BE2C (cell line): Measurements from ENCODE around the gene VIL1.

Experiments used
- DNase-seq: peaks from one replicate; pipeline ENCODE4 v3.0.0-alpha.2; 2020
- H3K27me3 ChIP-seq: fragments of 250-450 bp; sonication (Bioruptor Pico); 2 replicates; pipeline ENCODE4 v1.5.1; 2020; ENCODE audit warnings: mild to moderate bottlenecking
- H3K36me3 ChIP-seq: fragments of 250-450 bp; sonication (Bioruptor Pico); 2 replicates; pipeline ENCODE4 v1.5.1; 2020; ENCODE audit warnings: mild to moderate bottlenecking
- H3K4me1 ChIP-seq: fragments of 250-450 bp; sonication (Bioruptor Pico); 2 replicates; pipeline ENCODE4 v1.5.1; 2020
- H3K4me3 ChIP-seq: 2 replicates; pipeline ENCODE4 v1.5.1; 2011; ENCODE audit warnings: low read depth, low read length
- H3K9me3 ChIP-seq: fragments of 250-450 bp; sonication (Bioruptor Pico); 2 replicates; pipeline ENCODE4 v1.5.1; 2020
- TF ChIP-seq, protein P1 (sequence below): IDR thresholded peaks from 2 replicates; pipeline ENCODE4 v1.5.1; 2012; ENCODE audit warnings: mild to moderate bottlenecking, low read depth, low read length

VIL1 gene

DNA sequence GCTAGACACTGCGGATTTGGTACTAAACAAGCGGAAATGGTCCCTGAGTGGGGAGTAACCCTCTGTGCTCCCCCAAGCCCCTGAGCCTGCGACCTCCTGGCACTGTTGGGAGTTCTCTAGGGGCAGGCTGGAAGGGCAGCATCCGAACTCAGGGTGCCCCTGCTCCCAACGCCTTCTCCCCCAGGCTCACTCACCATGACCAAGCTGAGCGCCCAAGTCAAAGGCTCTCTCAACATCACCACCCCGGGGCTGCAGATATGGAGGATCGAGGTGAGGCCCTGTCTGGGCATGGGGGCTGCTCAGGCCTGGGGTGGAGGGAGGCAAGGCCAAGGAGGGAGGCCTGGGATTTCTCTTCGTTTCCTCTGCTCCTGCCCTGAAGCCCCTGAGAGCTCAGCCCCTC lies 4.7 kb downstream of the VIL1 start:
- Histone ChIP-seq H3K4me3 (no peak overlapping the region), H3K4me1 (no peaks in the 10 kb centered on the region), H3K9me3 (no peaks in the 10 kb centered on the region), H3K27me3 (no peaks in the 10 kb centered on the region), H3K36me3 (no peaks in the 10 kb centered on the region)
- no peak for DNase-seq
- TF ChIP-seq, protein P1, sequence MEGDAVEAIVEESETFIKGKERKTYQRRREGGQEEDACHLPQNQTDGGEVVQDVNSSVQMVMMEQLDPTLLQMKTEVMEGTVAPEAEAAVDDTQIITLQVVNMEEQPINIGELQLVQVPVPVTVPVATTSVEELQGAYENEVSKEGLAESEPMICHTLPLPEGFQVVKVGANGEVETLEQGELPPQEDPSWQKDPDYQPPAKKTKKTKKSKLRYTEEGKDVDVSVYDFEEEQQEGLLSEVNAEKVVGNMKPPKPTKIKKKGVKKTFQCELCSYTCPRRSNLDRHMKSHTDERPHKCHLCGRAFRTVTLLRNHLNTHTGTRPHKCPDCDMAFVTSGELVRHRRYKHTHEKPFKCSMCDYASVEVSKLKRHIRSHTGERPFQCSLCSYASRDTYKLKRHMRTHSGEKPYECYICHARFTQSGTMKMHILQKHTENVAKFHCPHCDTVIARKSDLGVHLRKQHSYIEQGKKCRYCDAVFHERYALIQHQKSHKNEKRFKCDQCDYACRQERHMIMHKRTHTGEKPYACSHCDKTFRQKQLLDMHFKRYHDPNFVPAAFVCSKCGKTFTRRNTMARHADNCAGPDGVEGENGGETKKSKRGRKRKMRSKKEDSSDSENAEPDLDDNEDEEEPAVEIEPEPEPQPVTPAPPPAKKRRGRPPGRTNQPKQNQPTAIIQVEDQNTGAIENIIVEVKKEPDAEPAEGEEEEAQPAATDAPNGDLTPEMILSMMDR, result no peak

DNA sequence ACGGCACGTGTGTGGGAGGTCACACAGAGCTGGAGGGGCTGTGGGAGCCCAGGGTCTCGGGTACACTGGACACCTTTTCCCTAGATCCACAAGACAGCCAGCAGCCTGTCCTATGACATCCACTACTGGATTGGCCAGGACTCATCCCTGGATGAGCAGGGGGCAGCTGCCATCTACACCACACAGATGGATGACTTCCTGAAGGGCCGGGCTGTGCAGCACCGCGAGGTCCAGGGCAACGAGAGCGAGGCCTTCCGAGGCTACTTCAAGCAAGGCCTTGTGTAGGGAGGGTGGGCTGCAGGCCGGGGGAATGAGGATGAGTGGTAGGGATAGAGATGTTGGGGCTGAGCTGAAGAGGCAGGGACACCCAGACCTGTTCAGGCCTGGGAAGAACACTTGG lies 6.6 kb downstream of the VIL1 start:
- DNase-seq, result no peak
- TF ChIP-seq, protein P1, result no peak

DNA sequence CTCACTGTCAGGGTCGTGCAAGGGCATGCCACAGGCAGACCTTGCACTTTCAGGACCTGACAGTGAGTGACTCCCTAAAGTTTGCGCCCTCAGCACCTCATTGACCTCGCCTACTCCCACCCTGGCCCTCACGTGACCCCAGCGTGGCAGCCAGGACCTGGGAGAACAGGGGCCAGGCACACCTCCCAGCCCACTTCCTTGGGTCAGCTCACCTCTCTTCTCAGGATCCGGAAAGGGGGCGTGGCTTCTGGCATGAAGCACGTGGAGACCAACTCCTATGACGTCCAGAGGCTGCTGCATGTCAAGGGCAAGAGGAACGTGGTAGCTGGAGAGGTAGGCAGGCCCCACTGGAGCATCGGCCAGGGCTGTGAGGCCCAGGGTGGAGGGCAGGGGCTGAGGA lies 8.8 kb downstream of the VIL1 start:
- no peak for DNase-seq
- no peaks in the 10 kb centered on the region for H3K27me3 ChIP-seq
- TF ChIP-seq, protein P1, result no peak
- H3K4me3 ChIP-seq, result no peak overlapping the region
- no peaks in the 10 kb centered on the region; the same call in 1 of the 2 replicates for H3K9me3 ChIP-seq
- H3K36me3 ChIP-seq, result no peaks in the 10 kb centered on the region
- H3K4me1 ChIP-seq, result no peaks in the 10 kb centered on the region

More for the DNA sequence above, 6.6 kb downstream of the VIL1 start:
- Histone ChIP-seq H3K4me3 (no peak overlapping the region), H3K27me3 (no peaks in the 10 kb centered on the region), H3K9me3 (no peaks in the 10 kb centered on the region), H3K4me1 (no peaks in the 10 kb centered on the region), H3K36me3 (no peaks in the 10 kb centered on the region)

DNA sequence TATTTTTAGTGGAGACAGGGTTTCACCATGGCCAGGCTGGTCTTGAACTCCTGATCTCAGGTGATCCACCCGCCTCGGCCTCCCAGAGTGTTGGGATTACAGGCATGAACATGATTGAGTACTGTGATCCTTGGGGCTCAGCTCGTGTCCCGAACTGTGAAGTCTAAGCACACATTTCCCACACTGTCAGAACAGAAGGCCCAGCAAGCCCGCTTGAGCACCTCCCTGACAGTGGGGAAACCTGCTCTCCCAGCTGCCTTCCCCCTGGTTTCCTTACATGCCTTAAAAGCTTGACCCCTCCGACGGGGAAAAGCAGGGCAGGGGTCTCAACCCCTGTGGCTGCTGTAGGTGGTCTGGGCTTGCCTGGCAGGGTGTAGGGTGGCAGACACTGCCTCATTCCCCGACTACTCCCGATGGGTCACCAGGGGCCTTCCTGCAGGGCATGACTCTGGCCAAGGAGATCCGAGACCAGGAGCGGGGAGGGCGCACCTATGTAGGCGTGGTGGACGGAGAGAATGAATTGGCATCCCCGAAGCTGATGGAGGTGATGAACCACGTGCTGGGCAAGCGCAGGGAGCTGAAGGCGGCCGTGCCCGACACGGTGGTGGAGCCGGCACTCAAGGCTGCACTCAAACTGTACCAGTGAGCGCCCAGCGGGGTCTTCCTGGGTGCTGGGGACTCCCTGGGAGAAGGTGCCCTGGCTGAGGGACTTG lies 10.1 kb downstream of the VIL1 start:
- no peak overlapping the region for H3K4me3 ChIP-seq
- DNase-seq, result no peak
- H3K27me3 ChIP-seq, result no peaks in the 10 kb centered on the region
- no peaks in the 10 kb centered on the region; the same call in 1 of the 2 replicates for H3K9me3 ChIP-seq
- TF ChIP-seq, protein P1, result no peak
- no peaks in the 10 kb centered on the region for H3K4me1 ChIP-seq
- no peaks in the 10 kb centered on the region for H3K36me3 ChIP-seq

DNA sequence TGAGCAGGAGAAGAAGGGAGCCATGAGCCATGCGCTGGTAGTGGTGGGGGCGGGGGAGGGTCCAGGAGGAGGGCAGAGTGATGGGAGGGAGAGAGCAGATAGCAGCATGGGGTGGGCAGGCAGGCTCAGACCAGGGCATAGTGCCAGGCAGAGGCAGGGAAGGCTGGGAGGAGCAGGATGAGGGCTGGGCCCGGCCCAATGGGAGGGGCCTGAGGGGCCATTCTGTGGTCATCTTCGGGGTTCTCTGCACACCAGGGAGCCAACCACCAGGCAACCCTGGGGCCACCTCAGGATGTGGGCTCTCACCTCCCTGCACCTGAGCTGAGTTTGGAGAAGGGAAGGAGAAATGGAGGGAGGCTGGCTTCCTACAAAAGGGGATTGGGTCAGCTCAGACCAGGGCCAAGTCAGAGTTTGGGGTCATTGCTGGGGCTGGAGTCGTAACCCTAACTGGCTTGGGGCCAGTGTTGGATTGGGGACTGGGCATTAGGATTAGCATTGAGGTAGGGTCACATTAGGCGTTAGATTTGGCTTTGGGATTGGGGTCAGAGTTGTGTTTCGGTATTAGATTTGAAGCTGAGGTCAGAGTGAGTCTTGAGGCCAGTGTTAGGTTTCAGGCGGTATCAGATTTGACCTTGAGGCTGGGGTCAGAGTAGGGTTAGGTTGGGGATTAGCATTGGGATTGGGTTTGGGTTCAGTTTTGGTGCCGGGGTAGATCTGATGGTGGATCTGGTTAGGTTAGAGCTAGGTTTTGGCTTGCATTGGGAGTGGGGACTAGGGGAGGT lies 11.2 kb downstream of the VIL1 start:
- Histone ChIP-seq H3K4me1 (no peaks in the 10 kb centered on the region), H3K27me3 (no peaks in the 10 kb centered on the region), H3K4me3 (no peak overlapping the region), H3K36me3 (no peaks in the 10 kb centered on the region), H3K9me3 (no peaks in the 10 kb centered on the region; the same call in 1 of the 2 replicates)
- TF ChIP-seq, protein P1, result no peak
- peak; percentile 46 for DNase-seq

DNA sequence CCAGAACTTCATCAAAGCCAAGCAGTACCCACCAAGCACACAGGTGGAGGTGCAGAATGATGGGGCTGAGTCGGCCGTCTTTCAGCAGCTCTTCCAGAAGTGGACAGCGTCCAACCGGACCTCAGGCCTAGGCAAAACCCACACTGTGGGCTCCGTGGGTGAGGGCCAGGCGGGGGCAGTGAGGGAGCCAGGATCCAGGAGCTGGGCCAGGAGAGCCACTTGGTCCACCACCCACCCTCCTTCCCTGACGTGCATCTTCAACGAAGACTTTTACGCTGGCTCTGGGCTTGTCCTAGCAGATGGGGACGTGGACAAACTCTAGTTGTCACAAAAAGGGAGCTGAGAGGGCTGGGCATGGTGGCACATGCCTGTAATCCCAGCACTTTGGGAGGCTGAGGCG lies 11.8 kb downstream of the VIL1 start:
- Histone ChIP-seq H3K9me3 (no peaks in the 10 kb centered on the region; the same call in 1 of the 2 replicates), H3K4me1 (no peaks in the 10 kb centered on the region), H3K27me3 (no peaks in the 10 kb centered on the region), H3K4me3 (no peak overlapping the region), H3K36me3 (no peaks in the 10 kb centered on the region)
- TF ChIP-seq, protein P1, result no peak
- DNase-seq, result no peak
